Mesenchymal stem cell (in vitro differentiated cells and primary cell): Measurements from ENCODE around the gene CTRB2.
"Not testable (repeated sequence)": the region's sequence is repeated elsewhere in the genome, so short reads cannot be mapped to it uniquely, and the experiment has no call there.

ENCODE experiments used
- DNase-seq: peaks from one replicate; pipeline ENCODE4 v3.0.0-alpha.2; 2013
- H2AFZ ChIP-seq: one replicate; pipeline ENCODE4 v1.6.1; 2013; ENCODE audit warnings: low read depth, mild to moderate bottlenecking, control low read depth, inconsistent platforms, low read length, moderate library complexity
- H2AK5ac ChIP-seq: 2 replicates; pipeline ENCODE4 v1.6.1; 2013; ENCODE audit warnings: low read length, moderate library complexity, mild to moderate bottlenecking, inconsistent platforms; ENCODE audit not compliant: severe bottlenecking
- H2BK120ac ChIP-seq: one replicate; pipeline ENCODE4 v1.6.1; 2013; ENCODE audit warnings: low read depth, mild to moderate bottlenecking, inconsistent platforms, low read length, moderate library complexity
- H2BK12ac ChIP-seq, 2 experiments: one replicate each; pipeline ENCODE4 v1.6.1; 2013; ENCODE audit warnings: inconsistent platforms in 2 of 2, low read length in 2 of 2, mild to moderate bottlenecking in 2 of 2, moderate library complexity in 2 of 2, control low read depth in 1 of 2
- H2BK15ac ChIP-seq: one replicate; pipeline ENCODE4 v1.6.1; 2013; ENCODE audit warnings: mild to moderate bottlenecking, low read depth, inconsistent platforms; ENCODE audit not compliant: poor library complexity, severe bottlenecking
- H2BK5ac ChIP-seq: 2 replicates; pipeline ENCODE4 v1.6.1; 2013; ENCODE audit warnings: low read depth, mild to moderate bottlenecking, low read length, control low read depth, inconsistent platforms; ENCODE audit not compliant: poor library complexity, severe bottlenecking
- H3K14ac ChIP-seq, 2 experiments: one replicate each; pipeline ENCODE4 v1.6.1; 2013; ENCODE audit warnings: inconsistent platforms in 2 of 2, low read length in 2 of 2, control low read depth in 1 of 2, mild to moderate bottlenecking in 1 of 2, moderate library complexity in 1 of 2
- H3K18ac ChIP-seq, 2 experiments: one replicate each; pipeline ENCODE4 v1.6.1; 2013; ENCODE audit warnings: inconsistent platforms in 2 of 2, low read length in 2 of 2, control low read depth in 1 of 2, low read depth in 1 of 2, mild to moderate bottlenecking in 1 of 2
- H3K23ac ChIP-seq, 2 experiments: one replicate each; pipeline ENCODE4 v1.6.1; 2013; ENCODE audit warnings: inconsistent platforms in 2 of 2, low read length in 2 of 2, mild to moderate bottlenecking in 2 of 2, moderate library complexity in 2 of 2, control low read depth in 1 of 2
- H3K27ac ChIP-seq: 2 replicates; pipeline ENCODE4 v1.5.1; 2013; ENCODE audit warnings: mild to moderate bottlenecking, moderate library complexity, low read length, control low read depth, inconsistent platforms; ENCODE audit not compliant: poor library complexity, severe bottlenecking
- H3K27me3 ChIP-seq, 2 experiments: 2 replicates each; pipeline versions ENCODE4 v1.6.1 to v1.7.0; 2013; ENCODE audit warnings: low read length in 2 of 2, mild to moderate bottlenecking in 2 of 2, moderate library complexity in 2 of 2, control low read depth in 1 of 2, inconsistent platforms in 1 of 2; ENCODE audit not compliant: control insufficient read depth in 1 of 2, insufficient read depth in 1 of 2
- H3K36me3 ChIP-seq, 2 experiments: 2 replicates each; pipeline versions ENCODE4 v1.6.1 to v1.7.0; 2013; ENCODE audit warnings: low read length in 2 of 2, control low read depth in 1 of 2, inconsistent platforms in 1 of 2, low read depth in 1 of 2, mild to moderate bottlenecking in 1 of 2; ENCODE audit not compliant: insufficient read depth in 2 of 2, control insufficient read depth in 1 of 2
- H3K4ac ChIP-seq, 2 experiments: one replicate each; pipeline ENCODE4 v1.6.1; 2013; ENCODE audit warnings: inconsistent platforms in 2 of 2, low read length in 2 of 2, mild to moderate bottlenecking in 2 of 2, moderate library complexity in 2 of 2, control low read depth in 1 of 2, low read depth in 1 of 2
- H3K4me1 ChIP-seq: 2 replicates; pipeline ENCODE4 v1.6.1; 2013; ENCODE audit warnings: low read depth, low read length, control low read depth; ENCODE audit not compliant: control insufficient read depth, insufficient read depth
- H3K4me2 ChIP-seq: 2 replicates; pipeline ENCODE4 v1.6.1; 2013; ENCODE audit warnings: low read length, mild to moderate bottlenecking, inconsistent platforms; ENCODE audit not compliant: poor library complexity, severe bottlenecking
- H3K4me3 ChIP-seq, 2 experiments: 2 replicates each; pipeline versions ENCODE4 v1.5.1 to v1.7.0; 2013; ENCODE audit warnings: low read length in 2 of 2, mild to moderate bottlenecking in 2 of 2, control low read depth in 1 of 2, low read depth in 1 of 2; ENCODE audit not compliant: insufficient read depth in 1 of 2
- H3K79me1 ChIP-seq: replicated peaks from 2 replicates; pipeline ENCODE4 v1.6.1; 2013; ENCODE audit warnings: mild to moderate bottlenecking, control low read depth, low read length, inconsistent platforms; ENCODE audit not compliant: poor library complexity, severe bottlenecking
- H3K9ac ChIP-seq: 2 replicates; pipeline ENCODE4 v1.7.0; 2013; ENCODE audit warnings: mild to moderate bottlenecking, low read length, moderate library complexity
- H3K9me3 ChIP-seq: 2 replicates; pipeline ENCODE4 v1.7.0; 2013; ENCODE audit warnings: mild to moderate bottlenecking, low read length; ENCODE audit not compliant: control insufficient read depth
- H4K8ac ChIP-seq: one replicate; pipeline ENCODE4 v1.6.1; 2013; ENCODE audit warnings: inconsistent platforms, mild to moderate bottlenecking, low read length, moderate library complexity
- H4K91ac ChIP-seq: one replicate; pipeline ENCODE4 v1.6.1; 2013; ENCODE audit warnings: mild to moderate bottlenecking, low read length, inconsistent platforms
- WGBS: methylation state at CpG from one replicate; pipeline ENCODE4 v1.1.7; 2013; ENCODE audit warnings: mixed read lengths; 5-methylcytosine and 5-hydroxymethylcytosine counted together

The CTRB2 gene

GRCh38 chr16:75240633-75241032 is 33.7 kb upstream of the CTRB2 start:
- peak overlapping the region; percentile 22 to 56 for H2BK12ac ChIP-seq
- WGBS, result 90% methylated on average over 7 of the region's 7 CpGs

GRCh38 chr16:75239542-75240122 is 32.7 kb upstream of the CTRB2 start:
- H3K79me1 ChIP-seq, result no peaks in the 10 kb centered on the region
- no peak overlapping the region for H2AFZ ChIP-seq
- peak overlapping the region; percentile 72 for H2AK5ac ChIP-seq
- H3K4ac ChIP-seq, result no peak overlapping the region
- 93% methylated on average over 19 of the region's 19 CpGs for WGBS
- peak overlapping the region; percentile 90 for H3K9ac ChIP-seq
- peaks cover 50 to 95% of the 10 kb centered on the region in 2 experiments for H3K36me3 ChIP-seq
- peak overlapping the region; percentile 8 to 56 for H3K23ac ChIP-seq
- H2BK5ac ChIP-seq, result peak overlapping the region; percentile 40
- peak overlapping the region; percentile 89 for H3K27ac ChIP-seq
- H4K8ac ChIP-seq, result peak overlapping the region; percentile 15
- H2BK15ac ChIP-seq, result peak overlapping the region; percentile 12
- H4K91ac ChIP-seq, result peak overlapping the region; percentile 43
- H3K14ac ChIP-seq, result no peak overlapping the region
- H3K27me3 ChIP-seq, result no peaks in the 10 kb centered on the region
- no peak overlapping the region for H2BK120ac ChIP-seq
- peaks cover 94% of the 10 kb centered on the region for H3K4me1 ChIP-seq
- peak overlapping the region; percentile 52 to 64 for H3K18ac ChIP-seq
- H2BK12ac ChIP-seq, result no peak overlapping the region
- no peaks in the 10 kb centered on the region for H3K9me3 ChIP-seq
- peak overlapping the region; percentile 15 for H3K4me2 ChIP-seq
- no peak for DNase-seq
- no peak overlapping the region for H3K4me3 ChIP-seq

More at GRCh38 chr16:75240633-75241032, 33.7 kb upstream of the CTRB2 start:
- H3K9ac ChIP-seq, H3K14ac ChIP-seq, H3K79me1 ChIP-seq, H3K4me2 ChIP-seq, H3K27me3 ChIP-seq, H4K8ac ChIP-seq, H2BK120ac ChIP-seq, DNase-seq, H3K4me3 ChIP-seq, H3K23ac ChIP-seq, H2BK5ac ChIP-seq, H2AFZ ChIP-seq, H3K18ac ChIP-seq, H3K9me3 ChIP-seq, H3K4ac ChIP-seq: not testable (repeated sequence)
- Histone ChIP-seq H3K27ac (peak overlapping the region; percentile 89), H2BK15ac (peak overlapping the region; percentile 9), H2AK5ac (peak overlapping the region; percentile 27), H3K4me1 (peaks cover 91% of the 10 kb centered on the region), H3K36me3 (peaks cover 42 to 85% of the 10 kb centered on the region in 2 experiments), H4K91ac (peak overlapping the region; percentile 23)

- H2BK12ac ChIP-seq, result peak overlapping the region in 1 of 2 experiments; percentile 59
- peak overlapping the region in 1 of 2 experiments; percentile 55 for H3K4ac ChIP-seq
- H2AK5ac ChIP-seq, result peak overlapping the region; percentile 78
- H3K27ac ChIP-seq, result peak overlapping the region; percentile 89
- H2BK15ac ChIP-seq, result no peak overlapping the region
- peaks cover 55 to 95% of the 10 kb centered on the region in 2 experiments for H3K36me3 ChIP-seq
- peak overlapping the region; percentile 46 to 86 for H3K18ac ChIP-seq
- peak overlapping the region; percentile 30 for H4K91ac ChIP-seq
- H3K14ac ChIP-seq, result peak overlapping the region in 1 of 2 experiments; percentile 66
- H3K9ac ChIP-seq, result peak overlapping the region; percentile 90
- H3K4me3 ChIP-seq, result peak overlapping the region in 1 of 2 experiments; percentile 37
- H4K8ac ChIP-seq, result peak overlapping the region; percentile 24
- no peak overlapping the region for H2AFZ ChIP-seq
- H3K9me3 ChIP-seq, result no peaks in the 10 kb centered on the region
- H3K23ac ChIP-seq, result peak overlapping the region; percentile 8 to 90
- no peaks in the 10 kb centered on the region for H3K27me3 ChIP-seq
- peak; percentile 64 for DNase-seq
- no peak overlapping the region for H2BK120ac ChIP-seq
- WGBS, result 71% methylated on average over 16 of the region's 16 CpGs
- peak overlapping the region; percentile 60 for H2BK5ac ChIP-seq
- H3K79me1 ChIP-seq, result no peaks in the 10 kb centered on the region
- H3K4me2 ChIP-seq, result peak overlapping the region; percentile 38
- H3K4me1 ChIP-seq, result peaks cover 93% of the 10 kb centered on the region
These were observed 32.0 kb upstream of the CTRB2 start for GRCh38 chr16:75238853-75239541.
